Measurements from ENCODE around the gene FAM120A. TPM values are rescaled to one million over a fixed set of nuclear protein-coding genes. Genes with fewer than 3 reads are reported as not detected.

Gene FAM120A
- total RNA-seq, 4 donors from 2014 or later: 56.5 to 82.3 (median 65.7) TPM

DNA sequence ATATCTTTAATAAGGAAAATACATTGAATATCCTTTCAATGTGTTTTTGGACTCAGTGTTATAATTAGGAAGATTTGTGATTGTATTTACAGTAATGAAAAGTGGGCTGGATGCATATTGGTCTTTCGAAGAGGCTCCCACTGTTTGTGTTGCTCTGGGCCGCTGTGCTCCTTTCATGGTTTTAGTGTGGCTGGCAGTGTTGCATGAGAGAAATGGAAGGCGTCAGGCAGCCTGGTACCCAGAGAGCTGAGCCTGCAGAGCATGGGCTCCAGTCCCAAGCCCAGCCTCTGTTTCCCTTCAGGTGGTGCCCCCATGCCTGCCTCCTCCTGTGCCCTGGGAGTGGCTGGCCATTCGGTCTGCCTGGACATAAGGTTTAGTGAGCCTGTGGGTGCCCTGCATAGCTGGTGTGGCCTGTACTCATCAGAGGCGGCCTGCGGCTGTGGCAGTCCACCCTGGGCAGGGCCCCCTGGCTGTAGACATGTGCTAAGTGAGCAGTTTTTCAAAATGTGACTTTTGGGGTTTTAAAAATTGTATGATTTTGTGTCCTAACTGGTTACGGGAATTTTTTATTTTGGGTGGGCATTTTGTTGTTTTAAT lies 29.3 kb downstream of the FAM120A start:
- no peak overlapping the region for H3K4me3 ChIP-seq
- H3K27ac ChIP-seq: no peak overlapping the region
- DNase-seq: no peak
- no peaks in the 10 kb centered on the region for H3K9me3 ChIP-seq
- H3K36me3 ChIP-seq: peaks cover 0 to 69% (median 9%) of the 10 kb centered on the region in 3 donors
- TF ChIP-seq POLR2A (IDR thresholded peaks at IDR 0.05): no peak
- TF ChIP-seq, protein P1, sequence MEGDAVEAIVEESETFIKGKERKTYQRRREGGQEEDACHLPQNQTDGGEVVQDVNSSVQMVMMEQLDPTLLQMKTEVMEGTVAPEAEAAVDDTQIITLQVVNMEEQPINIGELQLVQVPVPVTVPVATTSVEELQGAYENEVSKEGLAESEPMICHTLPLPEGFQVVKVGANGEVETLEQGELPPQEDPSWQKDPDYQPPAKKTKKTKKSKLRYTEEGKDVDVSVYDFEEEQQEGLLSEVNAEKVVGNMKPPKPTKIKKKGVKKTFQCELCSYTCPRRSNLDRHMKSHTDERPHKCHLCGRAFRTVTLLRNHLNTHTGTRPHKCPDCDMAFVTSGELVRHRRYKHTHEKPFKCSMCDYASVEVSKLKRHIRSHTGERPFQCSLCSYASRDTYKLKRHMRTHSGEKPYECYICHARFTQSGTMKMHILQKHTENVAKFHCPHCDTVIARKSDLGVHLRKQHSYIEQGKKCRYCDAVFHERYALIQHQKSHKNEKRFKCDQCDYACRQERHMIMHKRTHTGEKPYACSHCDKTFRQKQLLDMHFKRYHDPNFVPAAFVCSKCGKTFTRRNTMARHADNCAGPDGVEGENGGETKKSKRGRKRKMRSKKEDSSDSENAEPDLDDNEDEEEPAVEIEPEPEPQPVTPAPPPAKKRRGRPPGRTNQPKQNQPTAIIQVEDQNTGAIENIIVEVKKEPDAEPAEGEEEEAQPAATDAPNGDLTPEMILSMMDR (IDR thresholded peaks at IDR 0.05): peak in 1 of 6 experiments; percentile 11
- H3K27me3 ChIP-seq: no peaks in the 10 kb centered on the region
- 91 to 95% methylated on average over 5 to 6 of the region's 7 CpGs for WGBS, 2 donors
- peaks cover 0 to 7% (median 0%) of the 10 kb centered on the region in 3 donors for H3K4me1 ChIP-seq
- intact Hi-C loops (cut with DNase I): no loop called here

DNA sequence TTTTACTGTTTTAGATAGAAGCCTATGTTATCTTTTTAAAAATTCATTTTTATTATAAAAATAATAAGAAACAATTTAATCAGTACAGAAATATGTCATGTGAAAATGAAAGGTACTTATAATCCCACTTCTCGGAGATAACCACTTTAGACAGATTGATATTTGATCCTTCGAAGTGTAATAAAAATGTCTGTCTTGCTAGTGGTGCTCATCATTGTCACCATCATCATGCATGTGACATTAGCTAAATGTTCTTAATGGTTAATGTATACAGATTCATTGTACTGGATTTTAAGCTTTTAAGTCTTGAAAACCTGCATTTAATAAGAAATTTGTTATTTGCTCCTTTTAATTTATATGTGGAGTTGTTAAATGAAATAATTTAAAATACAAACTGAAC lies 32.0 kb downstream of the FAM120A start:
- H3K9me3 ChIP-seq: no peaks in the 10 kb centered on the region
- TF ChIP-seq, protein P1 (IDR thresholded peaks at IDR 0.05): no peak
- no peak for TF ChIP-seq POLR2A (IDR thresholded peaks at IDR 0.05)
- peaks cover 0 to 72% (median 9%) of the 10 kb centered on the region in 3 donors for H3K36me3 ChIP-seq
- H3K4me1 ChIP-seq: peaks cover 0 to 11% (median 0%) of the 10 kb centered on the region in 3 donors
- DNase-seq: no peak
- no peak overlapping the region for H3K27ac ChIP-seq
- WGBS, 2 donors: 96 to 99% methylated on average over 2 of the region's 2 CpGs
- no peaks in the 10 kb centered on the region for H3K27me3 ChIP-seq
- intact Hi-C loops (cut with DNase I): no loop called here
- H3K4me3 ChIP-seq: no peak overlapping the region

DNA sequence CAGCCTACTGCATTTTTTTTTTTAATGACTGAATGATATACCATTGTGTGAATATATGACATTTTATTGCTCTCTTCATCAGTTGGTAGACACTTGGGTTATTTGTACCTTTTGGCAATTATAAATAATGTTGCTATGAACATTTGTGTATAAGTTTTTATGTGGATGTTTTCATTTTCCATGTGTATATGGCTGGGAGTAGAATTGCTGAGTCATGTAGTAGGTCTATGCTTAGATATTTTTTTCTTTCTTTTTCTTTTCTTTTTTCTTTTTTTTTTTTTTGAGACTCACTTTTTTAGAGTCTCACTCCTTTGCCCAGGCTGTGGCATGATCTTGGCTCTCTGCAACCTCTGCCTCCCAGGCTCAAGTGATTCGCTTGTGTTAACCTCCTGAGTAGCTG lies 34.8 kb downstream of the FAM120A start:
- Histone ChIP-seq H3K27ac (no peak overlapping the region), H3K36me3 (peaks cover 0 to 82% (median 9%) of the 10 kb centered on the region in 3 donors), H3K4me3 (no peak overlapping the region), H3K4me1 (peaks cover 0 to 15% (median 0%) of the 10 kb centered on the region in 3 donors), H3K9me3 (no peaks in the 10 kb centered on the region), H3K27me3 (no peaks in the 10 kb centered on the region)
- WGBS, 2 donors: 89 to 100% methylated on average over 1 of the region's 1 CpG
- DNase-seq: no peak
- TF ChIP-seq POLR2A (IDR thresholded peaks at IDR 0.05): no peak
- TF ChIP-seq, protein P1 (IDR thresholded peaks at IDR 0.05): no peak
- intact Hi-C loops (cut with DNase I): no loop called here

DNA sequence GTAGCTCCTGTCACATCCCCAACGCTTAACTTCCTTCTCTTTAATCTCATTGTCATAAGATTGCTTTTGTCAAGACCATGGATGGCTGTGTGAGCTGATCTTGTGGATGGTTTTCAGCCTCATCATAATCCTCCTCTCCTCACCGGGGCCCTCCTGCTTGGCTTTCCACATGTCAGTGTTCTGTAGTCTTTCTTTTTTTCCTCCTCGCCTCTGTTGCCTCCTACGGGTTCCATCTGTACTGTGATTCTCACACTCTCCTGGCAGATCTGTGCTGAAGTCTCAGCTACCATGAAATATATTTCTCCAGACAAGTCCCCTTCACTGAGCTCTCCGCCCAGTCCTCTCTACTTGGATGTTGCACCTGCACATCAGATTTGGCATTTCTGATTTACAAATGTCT lies 36.8 kb downstream of the FAM120A start:
- 92 to 96% methylated on average over 5 of the region's 5 CpGs for whole genome bisulfite sequencing, 2 donors

DNA sequence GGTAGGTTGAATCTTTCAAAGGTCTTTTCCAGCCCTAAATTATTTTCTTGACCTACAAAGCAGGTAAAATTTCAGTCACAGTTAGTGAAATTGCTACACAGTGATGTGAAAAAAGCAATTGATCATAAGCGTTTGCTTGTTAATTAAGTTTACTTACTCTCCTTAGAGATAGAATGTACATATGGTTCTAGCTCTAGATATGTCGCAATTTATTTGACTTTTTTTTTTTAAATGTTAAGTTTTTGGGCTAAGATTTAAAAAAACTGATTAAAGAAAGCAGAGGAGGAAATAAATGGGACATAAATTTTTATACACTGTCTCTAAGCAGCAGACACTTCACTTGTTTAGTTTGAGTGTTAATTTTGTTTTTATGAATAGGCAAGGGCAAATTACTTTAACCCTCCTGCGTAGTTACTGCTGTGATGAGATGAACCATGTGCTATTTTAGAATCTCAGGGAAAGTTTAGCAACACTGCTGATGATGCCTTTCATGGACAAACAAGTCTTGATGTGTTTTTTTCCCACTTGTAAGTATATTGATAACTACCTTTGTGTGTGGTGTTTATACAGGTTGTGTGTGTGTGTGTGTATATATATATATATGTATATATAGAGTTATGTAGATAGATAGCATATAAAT lies 40.2 kb downstream of the FAM120A start:
- no peaks in the 10 kb centered on the region for H3K27me3 ChIP-seq
- 80 to 97% methylated on average over 3 of the region's 3 CpGs for WGBS, 2 donors
- H3K4me1 ChIP-seq: peaks cover 0 to 7% (median 0%) of the 10 kb centered on the region in 3 donors
- intact Hi-C loops (cut with DNase I): no loop called here
- DNase-seq: no peak
- H3K4me3 ChIP-seq: no peak overlapping the region
- H3K36me3 ChIP-seq: peaks cover 0 to 72% (median 8%) of the 10 kb centered on the region in 3 donors
- TF ChIP-seq POLR2A (IDR thresholded peaks at IDR 0.05): no peak
- TF ChIP-seq, protein P1 (IDR thresholded peaks at IDR 0.05): no peak
- H3K9me3 ChIP-seq: no peaks in the 10 kb centered on the region
- no peak overlapping the region for H3K27ac ChIP-seq

More for the DNA sequence above, 36.8 kb downstream of the FAM120A start:
- H3K4me3 ChIP-seq: no peak overlapping the region
- H3K27me3 ChIP-seq: no peaks in the 10 kb centered on the region
- no peak for TF ChIP-seq POLR2A (IDR thresholded peaks at IDR 0.05)
- TF ChIP-seq, protein P1 (IDR thresholded peaks at IDR 0.05): no peak
- peaks cover 0 to 75% (median 9%) of the 10 kb centered on the region in 3 donors for H3K36me3 ChIP-seq
- no peaks in the 10 kb centered on the region for H3K9me3 ChIP-seq
- no peak overlapping the region for H3K27ac ChIP-seq
- H3K4me1 ChIP-seq: peaks cover 0 to 19% (median 0%) of the 10 kb centered on the region in 3 donors
- intact Hi-C loops (cut with DNase I): no loop called here
- DNase-seq: no peak

All from esophagus squamous epithelium (tissue), 5 donors.